D721Med (cell line): Measurements from ENCODE around the gene SLC26A2.

Experiments used
- DNase-seq: peaks from one replicate; pipeline ENCODE4 v3.0.0; 2011; ENCODE audit warnings: low spot score; ENCODE audit not compliant: insufficient read length
- FAIRE-seq: peaks from 2 replicates; lab custom pipeline; 2011; peaks lifted over from hg19 to GRCh38; lab: Jason Lieb, UNC
- TF ChIP-seq, protein P1 (sequence below): IDR thresholded peaks from 2 replicates; pipeline ENCODE4 v1.5.1; 2012; ENCODE audit warnings: mild to moderate bottlenecking, control low read depth; ENCODE audit not compliant: insufficient read depth; ENCODE audit errors: missing control alignments

The SLC26A2 gene

DNA sequence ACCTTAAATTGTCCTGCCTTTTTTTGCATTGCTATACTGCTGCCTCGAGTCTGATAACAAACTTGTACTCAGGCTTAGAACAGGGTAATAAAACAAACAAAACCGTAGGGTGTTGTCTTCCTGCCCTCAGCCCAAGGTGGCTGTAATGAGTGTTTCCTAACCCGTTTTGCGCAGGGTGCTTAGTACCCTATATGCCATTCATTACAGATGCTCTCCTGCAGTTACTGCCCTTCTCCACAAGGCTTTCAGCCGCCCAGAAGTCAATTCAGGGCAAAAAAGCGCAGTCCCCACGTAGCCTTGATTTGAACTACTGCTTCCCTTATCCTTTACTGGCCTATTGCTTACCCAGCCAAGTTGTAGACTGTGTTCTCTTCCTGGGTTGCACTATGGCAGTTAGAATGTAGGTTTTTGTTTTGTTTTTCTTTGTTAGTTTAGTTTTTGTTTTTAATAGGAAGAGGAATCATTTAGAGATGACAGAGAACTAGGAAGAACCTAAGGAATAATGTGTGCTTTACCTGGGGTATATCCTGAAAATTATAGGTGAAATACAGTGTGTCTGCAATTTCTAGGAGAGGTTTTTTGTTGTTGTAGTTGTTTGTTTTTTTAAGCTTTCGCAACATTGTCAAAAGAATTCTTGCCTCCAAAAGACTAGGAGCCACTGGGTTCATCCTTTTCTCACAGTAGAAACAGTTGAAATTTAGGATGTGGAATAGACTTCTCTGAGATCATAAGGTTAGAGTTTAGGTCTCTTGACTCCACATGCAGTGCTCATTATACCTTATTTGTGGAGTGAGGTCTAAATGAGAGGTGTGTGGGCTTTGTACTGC lies 41.3 kb downstream of the SLC26A2 start:
- TF ChIP-seq, protein P1, sequence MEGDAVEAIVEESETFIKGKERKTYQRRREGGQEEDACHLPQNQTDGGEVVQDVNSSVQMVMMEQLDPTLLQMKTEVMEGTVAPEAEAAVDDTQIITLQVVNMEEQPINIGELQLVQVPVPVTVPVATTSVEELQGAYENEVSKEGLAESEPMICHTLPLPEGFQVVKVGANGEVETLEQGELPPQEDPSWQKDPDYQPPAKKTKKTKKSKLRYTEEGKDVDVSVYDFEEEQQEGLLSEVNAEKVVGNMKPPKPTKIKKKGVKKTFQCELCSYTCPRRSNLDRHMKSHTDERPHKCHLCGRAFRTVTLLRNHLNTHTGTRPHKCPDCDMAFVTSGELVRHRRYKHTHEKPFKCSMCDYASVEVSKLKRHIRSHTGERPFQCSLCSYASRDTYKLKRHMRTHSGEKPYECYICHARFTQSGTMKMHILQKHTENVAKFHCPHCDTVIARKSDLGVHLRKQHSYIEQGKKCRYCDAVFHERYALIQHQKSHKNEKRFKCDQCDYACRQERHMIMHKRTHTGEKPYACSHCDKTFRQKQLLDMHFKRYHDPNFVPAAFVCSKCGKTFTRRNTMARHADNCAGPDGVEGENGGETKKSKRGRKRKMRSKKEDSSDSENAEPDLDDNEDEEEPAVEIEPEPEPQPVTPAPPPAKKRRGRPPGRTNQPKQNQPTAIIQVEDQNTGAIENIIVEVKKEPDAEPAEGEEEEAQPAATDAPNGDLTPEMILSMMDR, result peak; percentile 20
- FAIRE-seq (no peak), DNase-seq (no peak)

DNA sequence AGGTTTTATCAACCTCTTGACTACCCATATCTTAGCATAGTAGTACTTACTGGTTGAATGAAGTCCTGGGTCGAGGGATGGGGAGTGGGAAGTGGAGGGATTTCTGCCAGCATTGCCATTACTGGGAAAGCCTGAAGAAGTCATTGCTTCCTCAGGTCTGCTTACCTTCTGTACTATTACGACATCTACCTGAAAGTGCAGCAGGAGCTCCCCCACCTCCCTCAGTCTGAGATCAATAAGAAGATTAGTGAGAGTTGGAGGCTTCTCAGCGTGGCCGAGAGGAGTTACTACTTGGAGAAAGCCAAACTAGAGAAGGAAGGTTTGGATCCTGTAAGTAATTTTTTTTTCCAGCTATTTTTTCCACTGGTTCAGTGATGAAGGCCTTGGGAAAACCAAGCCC lies 45.8 kb downstream of the SLC26A2 start:
- FAIRE-seq (no peak), DNase-seq (no peak)
- TF ChIP-seq, protein P1, result no peak

DNA sequence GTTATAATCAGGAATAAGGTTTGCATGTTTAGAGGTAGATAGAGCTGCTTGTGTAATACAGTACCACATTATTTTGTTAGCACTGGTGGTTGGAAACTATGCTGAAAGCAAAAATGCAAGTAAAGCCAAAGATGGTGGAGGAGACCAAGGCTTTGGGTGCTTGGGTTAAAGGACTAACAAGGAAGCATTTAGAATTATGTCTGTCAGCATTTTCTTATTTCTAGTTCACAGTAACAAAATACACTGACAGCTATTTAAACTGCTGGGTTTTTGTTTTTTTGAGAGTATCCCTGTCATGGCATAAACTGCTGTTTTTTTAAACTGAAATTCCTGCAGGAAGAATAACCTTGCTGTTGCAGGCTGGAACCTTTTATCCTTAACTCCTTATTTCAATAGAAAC lies 46.5 kb downstream of the SLC26A2 start:
- TF ChIP-seq, protein P1, result no peak
- no peak for FAIRE-seq
- DNase-seq, result no peak

DNA sequence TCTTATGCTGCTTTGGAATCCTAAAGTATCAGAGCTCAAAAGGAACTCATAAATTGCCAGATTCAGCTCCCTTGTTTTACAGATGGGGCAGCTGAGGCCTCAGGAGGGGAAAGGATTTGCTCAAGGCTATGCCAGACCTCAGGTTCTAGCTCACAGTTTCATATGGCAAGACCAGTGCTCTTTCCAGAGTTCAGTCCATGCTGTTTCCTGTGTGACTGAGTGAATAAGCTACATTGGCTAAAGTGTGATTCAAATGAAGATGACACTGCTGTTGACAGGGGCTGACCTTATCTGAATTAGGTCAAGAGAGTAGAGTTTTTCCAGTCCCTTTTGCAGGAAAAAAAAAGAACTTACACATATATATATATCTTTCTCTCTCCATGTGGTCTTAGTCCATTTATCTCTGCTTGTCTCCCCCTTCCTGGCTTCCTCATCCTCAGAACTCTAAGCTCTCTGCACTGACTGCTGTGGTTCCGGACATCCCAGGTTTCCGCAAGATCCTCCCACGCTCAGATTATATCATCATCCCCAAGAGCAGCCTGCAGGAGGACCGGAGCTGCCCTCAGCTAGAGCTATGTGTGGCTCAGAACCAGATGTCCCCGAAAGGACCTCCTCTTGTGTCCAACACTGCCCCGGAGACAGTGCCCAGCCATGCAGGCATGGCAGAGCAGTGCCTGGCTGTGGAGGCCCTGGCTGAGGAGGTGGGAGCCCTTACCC lies 49.3 kb downstream of the SLC26A2 start:
- TF ChIP-seq, protein P1, result no peak
- DNase-seq (no peak), FAIRE-seq (no peak)

DNA sequence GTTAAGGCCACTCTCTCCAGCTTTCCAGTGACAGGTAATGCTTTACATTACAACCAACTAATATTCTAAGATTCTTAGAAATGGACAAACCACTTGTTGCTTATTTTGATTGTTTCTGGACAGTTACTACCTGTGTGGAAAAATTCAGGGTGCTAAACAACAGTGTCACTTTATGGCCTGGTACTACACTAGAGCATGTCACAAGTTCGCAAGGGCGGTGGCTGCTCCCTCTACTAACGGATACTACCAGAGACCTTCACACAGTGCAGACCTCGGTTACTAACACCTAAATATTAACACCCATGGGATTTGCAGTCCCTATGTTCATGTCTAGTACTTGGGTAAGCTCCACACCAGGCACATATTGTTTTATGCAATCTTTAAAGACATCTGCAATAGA lies 53.4 kb downstream of the SLC26A2 start:
- TF ChIP-seq, protein P1, result no peak
- no peak for DNase-seq
- no peak for FAIRE-seq

DNA sequence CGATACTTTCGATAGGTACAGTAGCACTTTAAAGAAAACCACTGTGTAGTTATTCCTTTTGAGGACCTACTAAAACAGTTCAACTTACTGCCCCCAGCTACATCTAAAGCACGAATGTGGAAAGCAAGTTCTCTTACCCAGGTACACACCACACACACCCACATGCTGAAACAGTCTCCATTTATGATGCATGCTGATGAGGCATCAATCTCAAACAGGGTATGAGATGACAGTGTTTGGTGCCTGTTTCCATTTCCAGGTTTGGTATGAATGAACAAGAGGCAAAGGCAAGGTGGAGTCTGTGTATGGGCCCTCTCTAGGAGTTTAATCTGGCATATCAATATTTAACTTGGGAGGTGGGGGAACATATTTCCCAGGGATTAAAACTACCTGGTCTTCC lies 53.9 kb downstream of the SLC26A2 start:
- TF ChIP-seq, protein P1, result no peak
- DNase-seq, result no peak
- FAIRE-seq, result no peak

DNA sequence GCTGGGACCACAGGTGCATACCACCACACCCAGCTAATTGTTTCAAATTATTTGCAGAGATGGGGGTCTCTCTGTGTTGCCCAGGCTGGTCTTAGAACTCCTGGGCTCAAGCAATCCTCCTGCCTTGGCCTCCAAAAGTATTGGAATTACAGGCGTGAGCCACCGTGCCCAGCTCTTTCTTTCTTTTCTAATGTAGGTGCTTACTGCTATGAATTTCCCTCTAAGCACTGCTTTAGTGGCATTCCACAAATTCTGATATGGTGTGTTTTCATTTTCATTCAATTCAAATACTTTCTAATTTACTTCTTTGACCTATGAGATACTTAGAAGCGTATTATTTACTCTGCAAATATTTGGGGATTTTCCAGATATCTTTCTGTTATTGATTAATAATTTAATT lies 54.9 kb downstream of the SLC26A2 start:
- no peak for FAIRE-seq

More for the DNA sequence above, 54.9 kb downstream of the SLC26A2 start:
- DNase-seq, result no peak
- TF ChIP-seq, protein P1, result no peak
